NCI-H128 (cell line): Measurements from ENCODE around the gene ATAD3B.
"Not testable (repeated sequence)": the region's sequence is repeated elsewhere in the genome, so short reads cannot be mapped to it uniquely, and the experiment has no call there.

ENCODE experiments used
- DNase-seq: peaks from one replicate; lab custom pipeline; 2025; ENCODE audit not compliant: unreplicated experiment; lab: John Stamatoyannopoulos, UW

Gene ATAD3B

GRCh38 chr1:1432951-1433803 is 38.4 kb upstream of the ATAD3B start:
- DNase-seq, result no peak

GRCh38 chr1:1433804-1434130 is 37.8 kb upstream of the ATAD3B start:
- no peak for DNase-seq

- no peak for DNase-seq
Observed at GRCh38 chr1:1434131-1434823, 37.3 kb upstream of the ATAD3B start.

GRCh38 chr1:1434824-1435105 is 36.8 kb upstream of the ATAD3B start:
- DNase-seq, result no peak

- DNase-seq, result peak; percentile 74
Observed at GRCh38 chr1:1435106-1435903, 36.3 kb upstream of the ATAD3B start, which contains the start of gene VWA1. VWA1 (plus strand) TSS chr1:1435690; CDS start chr1:1435749, 59 bp downstream.

- DNase-seq, result no peak
Observed at GRCh38 chr1:1435911-1436629, 35.5 kb upstream of the ATAD3B start.

- no peak for DNase-seq
Observed at GRCh38 chr1:1436630-1437032, 34.9 kb upstream of the ATAD3B start.

GRCh38 chr1:1437033-1437903 is 34.3 kb upstream of the ATAD3B start:
- no peak for DNase-seq

- no peak for DNase-seq
Observed at GRCh38 chr1:1437904-1438376, 33.6 kb upstream of the ATAD3B start.

- no peak for DNase-seq
Observed at GRCh38 chr1:1438531-1439381, 32.8 kb upstream of the ATAD3B start.

GRCh38 chr1:1439546-1440261 is 31.9 kb upstream of the ATAD3B start:
- no peak for DNase-seq

- no peak for DNase-seq
Observed at GRCh38 chr1:1440262-1441001, 31.1 kb upstream of the ATAD3B start.

- DNase-seq, result no peak
Observed at GRCh38 chr1:1441002-1441888, 30.3 kb upstream of the ATAD3B start.

GRCh38 chr1:1442069-1442770 is 29.3 kb upstream of the ATAD3B start:
- DNase-seq, result no peak

- not testable (repeated sequence) for DNase-seq
Observed at GRCh38 chr1:1446631-1447030, 24.9 kb upstream of the ATAD3B start.

GRCh38 chr1:1449099-1449739 is 22.3 kb upstream of the ATAD3B start, which contains the start of gene ATAD3C:
ATAD3C (plus strand) TSS chr1:1449689; CDS start chr1:1450684, 995 bp downstream.
- DNase-seq, result no peak
